Mesenteric fat pad (tissue), 1 donor: ENCODE measurements around the gene AOAH. TPM values are rescaled to one million over a fixed set of nuclear protein-coding genes. Genes with fewer than 3 reads are reported as not detected.
"Not testable (repeated sequence)": the region's sequence is repeated elsewhere in the genome, so short reads cannot be mapped to it uniquely, and the experiment has no call there.

Experiments used
- DNase-seq: peaks from one replicate; pipeline ENCODE4 v3.0.0-alpha.2; 2020; ENCODE audit warnings: low spot score
- total RNA-seq: library from RNA; stranded (reverse); fragmentation: NEBNext Ultra II Directional; extraction: Animal tissue kit (Norgen Biotek cat#: 25700); gene quantifications from one replicate; pipeline ENCODE4 v1.2.1, GENCODE V29; 2021
- donor health status: DM: yes; HTN: yes; CAD: no.

AOAH gene
- total RNA-seq, 1 donor from 2014 or later = 9.4 TPM

DNA sequence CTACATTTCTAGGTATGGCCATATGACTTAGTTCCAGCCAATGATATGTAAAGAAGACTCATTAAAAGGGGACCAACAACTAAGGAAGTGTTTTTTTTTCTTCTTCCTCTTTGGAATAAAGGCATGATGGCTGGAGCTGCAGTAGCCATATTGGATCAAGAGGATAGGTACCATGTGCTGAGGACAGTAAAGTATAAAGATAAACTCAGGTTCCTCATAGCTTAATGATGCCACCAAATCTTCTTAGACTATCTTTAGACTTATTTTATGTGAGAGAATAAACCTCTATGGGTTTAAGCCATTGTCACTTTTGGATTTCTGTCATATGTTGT, 249.3 kb downstream of the AOAH start:
- DNase-seq = no peak

DNA sequence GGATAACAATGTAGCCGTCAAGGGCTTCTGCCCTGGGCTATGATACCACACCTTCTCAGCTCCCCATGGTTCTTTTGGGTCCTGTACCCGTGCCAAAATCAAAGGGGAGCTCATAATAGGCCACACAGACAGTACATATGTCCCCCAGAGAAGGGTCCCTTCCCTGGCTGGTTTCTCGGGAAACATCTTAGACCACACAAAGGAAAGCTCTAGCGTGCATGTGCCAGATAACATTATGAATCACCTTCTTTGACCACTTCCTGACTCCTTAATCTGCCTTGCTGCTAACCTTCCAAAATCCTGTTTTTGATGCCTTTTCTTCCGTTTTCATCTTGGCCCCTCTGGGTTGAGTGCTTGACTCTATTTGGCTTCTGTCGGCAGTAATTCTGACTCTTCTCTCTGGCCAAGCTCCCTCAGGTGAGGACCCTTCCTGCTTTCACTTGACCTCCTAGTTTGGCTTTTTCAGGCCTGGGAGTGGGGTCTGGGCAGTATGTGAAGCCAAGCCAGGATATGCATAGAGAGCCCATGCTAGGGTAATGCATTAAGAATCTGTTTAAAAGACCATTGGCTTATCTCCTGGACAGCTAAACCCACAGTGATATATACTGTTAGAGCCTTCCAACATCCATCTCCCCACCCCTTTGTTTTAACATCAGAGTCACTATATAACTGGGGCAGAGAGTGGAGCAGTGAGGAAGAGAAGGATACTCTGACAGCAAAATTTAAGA, 249.8 kb downstream of the AOAH start:
- DNase-seq = no peak

GRCh38 chr7:36473454-36474282, 250.6 kb downstream of the AOAH start:
- DNase-seq = no peak

GRCh38 chr7:36472141-36472729, 252.1 kb downstream of the AOAH start:
- no peak for DNase-seq

- DNase-seq = no peak
Observed at GRCh38 chr7:36469236-36469635, 255.1 kb downstream of the AOAH start.

DNA sequence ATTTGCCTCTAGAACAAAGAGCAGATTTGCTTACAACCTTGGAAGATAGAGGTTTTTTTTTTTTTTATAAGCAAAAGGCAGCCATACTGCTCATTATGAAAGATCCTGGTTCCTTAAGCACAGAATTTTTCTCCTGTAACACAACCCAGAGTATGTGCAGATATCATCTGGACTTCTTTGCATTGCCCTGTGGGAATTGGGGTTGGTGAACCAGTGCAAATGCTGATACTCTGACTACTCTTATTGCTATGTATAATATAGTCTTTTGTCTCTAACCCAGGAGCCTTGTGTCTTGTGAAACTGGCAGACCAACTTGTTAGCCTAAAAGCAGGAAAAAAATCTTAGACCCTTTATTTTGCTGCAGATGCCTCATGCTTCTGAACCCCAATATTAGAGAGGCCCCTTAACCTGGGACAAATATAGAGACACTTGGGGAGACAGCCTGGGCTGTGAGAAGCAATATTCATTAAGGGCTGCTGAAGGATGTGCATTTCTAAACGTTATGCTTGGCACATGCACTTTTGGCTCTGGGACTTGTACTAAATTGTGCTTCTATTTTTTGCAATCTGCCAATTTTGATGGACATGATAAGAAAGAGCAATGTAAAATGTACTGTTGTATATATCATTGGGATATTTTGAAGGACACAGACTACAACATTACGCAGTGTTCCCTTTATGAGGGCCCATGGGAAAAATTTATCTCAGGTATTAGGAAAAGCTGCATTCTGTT, 255.8 kb downstream of the AOAH start:
- no peak for DNase-seq

- not testable (repeated sequence) for DNase-seq
Observed at GRCh38 chr7:36466001-36466400, 258.3 kb downstream of the AOAH start.

DNA sequence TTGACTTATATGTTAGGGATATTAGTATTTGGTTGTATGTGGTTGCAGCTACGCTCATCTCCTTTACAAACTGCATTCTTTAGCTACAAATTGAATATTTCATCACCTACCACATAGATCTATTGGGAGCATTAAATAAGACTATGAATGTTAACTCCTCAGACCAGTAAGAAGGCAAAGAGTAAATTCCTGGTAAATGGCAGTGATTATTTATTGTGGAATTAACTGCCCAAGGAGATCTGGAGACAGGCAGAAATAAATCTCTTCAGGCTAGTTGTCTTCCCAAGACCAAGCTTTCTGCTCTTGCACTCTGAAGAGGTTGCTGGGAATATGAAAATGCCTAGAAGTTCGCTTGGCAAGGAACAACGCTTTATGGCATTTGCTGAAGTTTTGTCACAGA, 260.0 kb downstream of the AOAH start:
- DNase-seq = no peak
